T47D (cell line): Measurements from ENCODE around the gene SLC4A7.

ENCODE experiments used
- DNase-seq, 2 experiments: peaks; one replicate each; pipeline versions ENCODE4 v3.0.0 to v3.0.0-alpha.2; 2011 to 2012; ENCODE audit warnings: low read depth in 1 of 2, low spot score in 1 of 2
- JUND ChIP-seq: IDR thresholded peaks from 2 replicates; pipeline ENCODE4 v1.6.1; 2012; ENCODE audit warnings: low read depth
- in situ Hi-C: cut with HindIII; loops from 2 replicates; pipeline ENCODE4 v1.10.0; 2016; ENCODE audit warnings: low sequenced_read_pairs, low pct_unique_long_range_greater_than_20kb

SLC4A7 gene

DNA sequence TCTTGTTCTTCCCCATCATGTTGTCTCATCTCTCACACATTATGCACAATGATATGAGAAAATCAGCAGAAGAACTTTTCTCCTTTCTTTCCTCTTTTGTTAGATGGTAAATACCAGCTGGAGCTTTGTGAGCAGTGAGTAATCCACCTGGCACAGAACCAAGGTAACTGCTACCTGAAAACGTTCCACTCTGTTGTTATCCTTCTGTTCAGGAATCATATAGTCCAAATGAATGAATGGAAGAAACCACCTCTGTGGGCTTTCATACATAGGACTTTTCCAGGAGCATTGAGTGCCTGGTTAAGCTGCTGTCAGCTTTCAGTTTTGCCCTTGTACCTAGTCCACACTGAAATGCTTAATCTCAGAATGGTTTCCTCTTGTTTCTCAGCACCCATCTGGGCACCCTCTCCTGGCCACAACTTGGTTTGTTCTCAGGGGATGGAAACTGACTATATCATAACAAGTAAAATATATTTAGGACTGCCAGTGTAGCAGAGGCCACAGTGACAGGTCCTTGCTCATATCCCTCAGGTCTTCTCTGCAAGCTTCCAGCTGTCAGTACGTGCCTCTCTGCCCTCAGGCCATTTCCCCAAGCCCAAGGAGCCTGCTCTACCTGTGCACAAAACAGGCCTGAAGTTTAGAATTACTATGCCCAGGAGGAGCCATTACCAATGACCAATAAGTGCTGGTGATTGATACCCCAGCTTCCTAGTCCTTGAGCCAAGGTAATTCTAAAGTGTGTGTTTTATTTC is 23.5 kb upstream of the SLC4A7 start:
- in situ Hi-C loops = no loop called here
- 0 out of 2 replicates have a peak, but pooled peaks have one; percentile 12 for TF ChIP-seq JUND

DNA sequence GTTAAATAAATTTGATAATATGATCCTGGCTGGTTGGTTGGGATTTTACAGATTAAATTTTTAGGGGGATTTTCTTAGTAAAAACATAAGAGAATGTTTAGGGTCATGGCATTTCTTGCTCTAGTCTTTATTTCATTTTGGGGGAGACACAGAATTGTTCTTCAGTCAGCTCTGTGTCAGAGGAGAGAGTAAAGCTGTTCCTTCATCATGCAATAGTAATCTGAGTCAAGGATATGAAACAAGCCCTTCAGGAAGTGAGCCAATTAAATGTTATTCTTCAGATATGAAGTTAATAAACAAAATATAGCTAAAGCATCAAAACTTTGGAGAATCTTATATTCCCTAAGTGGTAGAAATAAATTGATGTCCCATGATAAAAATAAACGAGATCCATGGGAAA is 22.9 kb upstream of the SLC4A7 start:
- DNase-seq = no peak
- in situ Hi-C loops = no loop called here
- no peak for TF ChIP-seq JUND

More for the DNA sequence above, 23.5 kb upstream of the SLC4A7 start:
- DNase-seq = peak in 1 of 2 experiments; percentile 74

DNA sequence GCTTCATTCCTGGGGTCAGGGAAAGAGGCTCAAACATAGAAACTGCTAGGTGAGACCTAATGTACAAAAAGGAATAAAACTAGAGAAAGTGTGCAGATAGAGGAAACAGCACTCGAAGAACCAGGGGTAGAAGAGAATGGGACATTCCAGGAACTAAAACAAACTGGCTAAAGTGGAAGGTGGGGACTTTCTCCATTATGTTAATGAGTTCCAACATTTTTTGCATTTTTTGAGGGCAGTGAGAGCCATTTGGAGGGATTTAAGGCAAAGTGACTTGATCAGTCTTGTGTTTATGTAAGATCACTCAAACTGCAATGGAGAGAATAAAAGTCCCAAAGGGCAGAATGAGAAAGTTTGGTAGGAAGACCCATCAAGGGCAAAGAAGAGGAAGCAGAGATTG is 20.6 kb upstream of the SLC4A7 start:
- TF ChIP-seq JUND = no peak
- in situ Hi-C loops = no loop called here

DNA sequence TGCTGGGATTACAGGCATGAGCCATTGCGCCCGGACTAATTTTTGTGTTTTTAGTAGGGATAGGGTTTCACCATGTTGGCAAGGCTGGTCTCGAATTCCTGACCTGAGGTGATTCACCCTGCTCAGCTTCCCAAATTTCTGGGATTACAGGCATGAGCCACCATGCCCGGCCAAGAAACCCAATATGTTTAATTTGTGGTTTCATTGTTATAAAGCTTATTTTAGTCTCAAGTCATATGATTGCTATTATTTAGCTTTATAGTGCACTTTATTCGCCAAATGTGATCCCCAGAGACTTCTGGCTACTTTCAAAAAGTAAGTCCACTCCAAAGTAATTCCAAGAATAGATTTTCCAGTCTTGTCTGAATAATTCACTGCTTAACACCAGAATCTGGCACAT is 19.3 kb upstream of the SLC4A7 start:
- in situ Hi-C loops = no loop called here
- DNase-seq = no peak
- no peak for TF ChIP-seq JUND

More for the DNA sequence above, 20.6 kb upstream of the SLC4A7 start:
- DNase-seq = no peak

DNA sequence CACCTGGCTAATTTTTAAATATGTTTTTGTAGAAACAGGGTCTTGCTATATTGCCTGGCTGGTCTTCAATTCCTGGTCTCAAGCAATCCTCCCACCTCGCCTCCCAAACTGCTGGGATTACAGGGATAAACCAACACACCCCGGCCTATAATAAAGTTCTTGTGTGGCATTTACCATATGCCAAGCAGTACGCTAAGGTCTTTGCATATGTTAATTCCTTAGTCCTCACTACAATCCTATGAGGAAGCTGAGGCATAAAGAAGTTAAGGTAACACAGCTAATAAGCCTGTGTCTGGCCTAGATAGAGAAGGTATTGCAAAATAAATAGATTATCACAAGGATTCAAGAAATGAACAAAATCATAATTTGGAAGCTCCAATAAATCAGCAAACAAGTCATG is 17.6 kb upstream of the SLC4A7 start:
- in situ Hi-C loops = no loop called here
- DNase-seq = no peak
- TF ChIP-seq JUND = no peak

DNA sequence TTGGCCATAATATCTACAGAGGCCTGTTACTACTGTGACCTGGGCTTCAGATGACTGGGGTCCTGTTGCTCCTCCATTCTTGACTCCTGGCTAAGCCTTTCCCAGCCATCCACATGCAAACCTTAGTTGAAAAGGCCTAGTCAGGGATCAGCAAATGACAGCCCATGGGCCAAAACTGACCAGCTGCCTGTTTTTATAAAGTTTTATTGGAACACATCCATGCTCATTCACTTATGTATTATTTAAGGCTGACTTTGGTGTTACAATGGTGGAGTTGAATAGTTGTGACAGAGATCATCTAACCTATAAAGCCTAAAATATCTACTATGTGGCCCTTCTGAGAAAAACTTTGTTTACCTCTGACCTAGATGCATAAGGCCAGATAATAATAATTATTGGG is 16.8 kb upstream of the SLC4A7 start:
- TF ChIP-seq JUND = no peak
- DNase-seq = no peak
- in situ Hi-C loops = no loop called here

DNA sequence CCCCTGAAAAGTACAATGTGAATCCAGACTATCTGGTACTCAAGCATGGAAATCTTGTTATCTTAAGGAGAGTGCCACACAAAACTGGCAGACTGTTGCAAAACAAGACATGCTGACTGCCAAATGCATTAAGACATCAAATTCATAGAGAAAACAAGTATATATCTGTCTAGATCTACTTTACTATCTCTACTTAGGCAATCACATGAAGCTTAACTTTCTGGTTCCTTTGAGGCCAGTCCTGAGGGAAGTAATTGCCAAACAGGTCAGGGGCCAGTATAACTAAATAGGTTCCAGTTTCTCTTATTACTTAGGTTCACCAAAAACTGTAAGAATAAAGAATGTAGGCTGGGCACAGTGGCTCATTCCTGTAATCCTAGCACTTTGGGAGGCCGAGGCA is 15.9 kb upstream of the SLC4A7 start:
- in situ Hi-C loops = no loop called here
- no peak for TF ChIP-seq JUND
- DNase-seq = no peak

DNA sequence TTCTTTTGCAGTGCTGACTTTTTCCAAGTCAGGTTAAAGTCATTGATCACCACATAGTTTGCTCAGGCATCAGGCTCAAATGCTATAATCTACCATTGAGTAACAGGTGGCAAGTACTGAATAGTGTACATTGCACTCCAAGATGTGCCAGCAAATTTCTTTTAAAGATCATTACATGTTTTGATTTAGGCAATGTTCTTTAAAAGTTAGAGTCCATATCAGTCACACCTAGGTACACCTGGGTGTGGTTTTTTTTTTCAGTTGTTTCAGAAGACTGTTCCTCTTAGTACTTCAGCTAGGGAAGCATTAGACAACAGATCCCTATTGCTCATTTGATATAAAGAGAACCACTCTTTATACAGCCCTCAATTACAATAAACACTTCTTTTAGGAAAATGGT is 10.6 kb upstream of the SLC4A7 start:
- in situ Hi-C loops = no loop called here
- no peak for DNase-seq
- no peak for TF ChIP-seq JUND

DNA sequence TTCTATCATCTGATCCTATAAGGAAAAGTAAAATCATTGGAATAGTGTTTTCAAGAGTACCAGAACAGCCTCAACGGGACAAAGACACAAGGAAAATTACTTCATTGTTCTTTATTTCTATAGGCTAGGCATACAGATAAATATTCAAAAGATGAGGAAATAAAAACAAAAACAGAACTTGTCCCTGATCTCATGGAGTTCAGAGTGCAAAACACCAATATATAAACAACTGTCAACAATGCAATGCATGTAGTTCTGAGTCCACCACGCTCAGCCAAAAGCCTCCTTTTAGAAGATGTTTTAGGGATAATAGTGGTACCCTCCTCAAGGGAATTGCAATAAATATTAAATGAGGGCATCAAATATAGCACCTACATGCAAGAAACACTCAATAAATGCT is 4.6 kb upstream of the SLC4A7 start:
- no peak for TF ChIP-seq JUND
- in situ Hi-C loops = no loop called here
- DNase-seq = no peak

DNA sequence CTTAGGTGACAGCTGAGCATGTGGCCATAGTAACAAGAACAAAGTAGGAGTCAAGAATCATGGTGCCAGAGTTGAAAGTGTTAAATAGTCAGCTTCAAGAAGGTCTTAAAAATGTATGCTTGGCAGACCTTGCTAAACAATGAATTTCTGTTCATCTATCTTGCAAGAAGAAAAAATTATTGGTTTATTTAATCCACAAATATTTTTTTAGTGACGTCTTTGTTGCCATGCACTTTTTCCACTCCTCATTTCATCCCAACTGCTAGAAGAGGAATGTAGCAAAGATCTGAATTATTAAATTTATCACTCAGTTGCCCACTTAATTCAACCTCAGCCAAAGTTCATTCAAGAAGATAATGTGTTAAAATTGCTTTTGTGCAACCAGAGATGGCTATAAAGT is 3.2 kb upstream of the SLC4A7 start:
- in situ Hi-C loops = no loop called here

DNA sequence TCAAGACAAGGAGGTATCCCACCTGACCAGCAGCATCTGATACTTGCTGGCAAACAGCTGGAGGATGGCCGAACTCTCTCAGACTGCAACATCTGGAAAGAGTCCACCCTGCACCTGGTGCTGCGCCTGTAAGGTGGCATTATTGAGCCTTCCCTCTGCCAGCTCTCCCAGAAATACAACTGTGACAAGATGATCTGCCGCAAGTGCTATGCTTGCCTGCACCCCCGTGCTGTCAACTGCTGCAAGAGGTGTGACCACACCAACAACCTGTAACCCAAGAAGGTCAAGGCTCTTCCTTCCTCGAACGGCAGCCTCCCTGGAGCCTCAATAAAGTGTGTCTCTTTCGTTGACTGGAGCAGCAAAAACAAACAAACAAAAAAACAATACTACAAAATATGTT is 2.2 kb upstream of the SLC4A7 start:
- TF ChIP-seq JUND = no peak
- in situ Hi-C loops = no loop called here
- DNase-seq = no peak

More for the DNA sequence above, 3.2 kb upstream of the SLC4A7 start:
- no peak for DNase-seq
- TF ChIP-seq JUND = no peak

DNA sequence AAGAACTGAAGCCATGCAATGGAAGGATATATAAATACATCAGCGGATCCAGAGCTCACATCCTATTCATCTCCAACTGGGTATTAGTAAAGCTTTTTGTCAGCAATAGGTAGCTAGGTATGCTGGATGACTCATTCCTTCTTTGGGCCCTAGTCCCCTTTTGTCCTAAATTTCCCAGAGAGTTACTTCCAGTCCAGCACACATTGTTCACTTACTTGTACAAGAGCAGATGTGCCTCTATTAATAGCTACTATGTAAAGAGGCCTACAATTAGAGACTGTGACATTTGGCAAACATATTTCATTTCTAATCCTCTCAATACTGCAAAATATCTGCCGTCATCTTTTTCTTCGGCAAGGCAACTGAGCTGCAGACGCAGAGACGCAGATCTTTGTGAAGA is 1.7 kb upstream of the SLC4A7 start:
- DNase-seq = no peak
- TF ChIP-seq JUND = no peak
- in situ Hi-C loops = no loop called here

DNA sequence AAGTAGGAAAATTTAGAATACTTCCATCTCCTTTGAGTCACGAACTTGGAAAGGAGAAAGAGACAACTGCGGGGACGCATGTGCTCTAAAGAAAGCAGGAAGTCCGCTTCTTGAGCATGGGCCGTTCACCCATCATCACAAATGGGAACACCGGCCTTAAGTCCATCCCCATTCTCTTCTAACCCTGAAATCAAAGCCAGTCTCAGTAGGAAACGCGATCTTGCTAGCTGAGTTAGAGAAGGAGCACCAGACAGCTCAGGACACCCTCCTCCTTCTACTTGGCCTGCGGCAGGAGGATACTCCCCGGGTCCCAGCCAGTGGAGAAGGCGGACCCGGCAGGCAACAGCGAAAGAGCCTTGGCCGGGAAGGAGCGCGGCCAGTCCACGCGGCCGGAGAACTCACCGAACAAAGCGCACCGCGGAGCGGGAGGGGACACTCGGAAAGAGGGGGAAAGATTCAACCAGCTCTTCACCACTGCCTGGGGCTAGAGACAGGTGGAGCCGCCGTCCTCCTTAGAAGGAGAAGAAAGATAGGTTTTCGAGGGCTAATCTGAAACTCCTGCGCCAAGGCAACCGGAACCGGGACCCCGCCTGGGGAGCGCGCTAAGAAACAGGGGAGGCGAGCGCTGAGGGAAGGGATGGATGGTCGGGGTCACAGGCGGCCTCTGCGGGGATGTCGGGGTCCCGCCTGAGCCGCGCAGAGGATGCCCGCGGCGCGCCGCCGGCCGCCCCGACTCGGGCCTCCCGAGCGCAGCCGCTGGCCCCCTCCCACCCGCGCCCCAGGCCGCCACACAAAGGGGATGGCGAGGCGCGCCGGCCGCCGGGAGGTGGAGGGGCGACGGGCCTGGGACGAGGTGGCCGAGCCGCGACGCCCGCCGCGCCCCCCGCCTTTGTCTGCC is 818 bp downstream of the SLC4A7 start:
- no peak for TF ChIP-seq JUND
- peak; percentile 11 to 73 for DNase-seq
- in situ Hi-C loops = no loop called here
